ENCODE results near the gene EXOC4.
"Not testable (repeated sequence)": the region's sequence is repeated elsewhere in the genome, so short reads cannot be mapped to it uniquely, and the experiment has no call there.

Gene EXOC4

GRCh38 chr7:133275008-133275407 is 22.1 kb downstream of the EXOC4 start:
- TF ChIP-seq CTCF (IDR thresholded peaks at IDR 0.05; ENCODE audit: insufficient read depth, low read depth, low read length, missing control alignments), result peak; percentile 12
- H3K4me3 ChIP-seq (ENCODE audit: low read length), result no peak overlapping the region
- peak; percentile 24 for DNase-seq (ENCODE audit: low read depth)

GRCh38 chr7:133275446-133276095 is 22.7 kb downstream of the EXOC4 start:
- H3K4me3 ChIP-seq (ENCODE audit: low read length), result no peak overlapping the region
- TF ChIP-seq CTCF (IDR thresholded peaks at IDR 0.05; ENCODE audit: insufficient read depth, low read depth, low read length, missing control alignments), result no peak
- DNase-seq (ENCODE audit: low read depth), result no peak

DNA sequence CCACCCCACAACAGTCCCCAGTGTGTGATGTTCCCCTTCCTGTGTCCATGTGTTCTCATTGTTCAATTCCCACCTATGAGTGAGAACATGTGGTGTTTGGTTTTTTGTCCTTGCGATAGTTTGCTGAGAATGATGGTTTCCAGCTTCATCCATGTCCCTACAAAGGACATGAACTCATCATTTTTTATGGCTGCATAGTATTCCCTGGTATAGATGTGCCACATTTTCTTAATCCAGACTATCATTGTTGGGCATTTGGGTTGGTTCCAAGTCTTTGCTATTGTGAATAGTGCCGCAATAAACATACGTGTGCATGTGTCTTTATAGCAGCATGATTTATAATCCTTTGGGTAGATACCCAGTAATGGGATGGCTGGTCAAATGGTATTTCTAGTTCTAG is 26.1 kb downstream of the EXOC4 start:
- H3K4me3 ChIP-seq (ENCODE audit: low read length); DNase-seq (ENCODE audit: low read depth): not testable (repeated sequence)

DNA sequence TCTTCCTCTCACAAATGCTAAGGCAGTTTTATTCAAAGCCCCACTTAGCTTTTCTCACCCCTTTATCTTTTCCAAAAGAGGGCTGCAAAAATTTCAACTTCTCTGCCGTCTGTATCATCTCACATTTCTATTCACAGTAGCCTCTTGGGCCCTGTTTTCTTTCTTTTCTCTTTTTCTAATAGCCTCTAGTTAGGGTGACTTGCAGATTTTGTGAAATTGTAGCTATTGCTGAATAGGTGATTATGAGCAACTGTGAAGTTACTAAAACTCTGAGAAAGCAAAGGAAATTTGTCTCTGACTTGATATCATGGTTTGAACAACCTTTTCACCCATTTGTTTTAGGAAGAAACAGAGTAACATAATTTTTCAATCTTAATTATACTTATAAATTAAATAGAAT is 29.2 kb downstream of the EXOC4 start:
- no peak overlapping the region for H3K4me3 ChIP-seq (ENCODE audit: low read length)
- TF ChIP-seq CTCF (IDR thresholded peaks at IDR 0.05; ENCODE audit: insufficient read depth, low read depth, low read length, missing control alignments), result no peak
- no peak for DNase-seq (ENCODE audit: low read depth)

DNA sequence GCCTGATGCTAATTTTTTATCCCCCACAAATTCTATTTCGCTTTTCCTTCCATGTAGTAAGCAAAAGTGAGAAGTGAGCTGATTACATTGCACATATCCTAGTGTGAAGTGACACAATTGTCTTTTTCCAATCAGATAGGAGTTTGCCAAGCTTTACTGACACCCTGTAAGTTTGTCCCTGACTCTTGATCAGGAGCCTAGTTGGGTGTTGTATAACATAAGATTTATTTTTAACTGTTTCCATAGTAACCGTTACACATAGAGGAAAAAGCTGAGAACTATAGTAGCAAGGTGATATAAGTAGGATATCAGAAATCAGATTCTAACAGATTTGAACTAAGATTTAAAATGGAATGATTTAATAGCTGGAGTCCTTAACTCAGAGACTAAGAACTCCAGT is 31.2 kb downstream of the EXOC4 start:
- TF ChIP-seq CTCF (IDR thresholded peaks at IDR 0.05; ENCODE audit: insufficient read depth, low read depth, low read length, missing control alignments), result no peak
- no peak for DNase-seq (ENCODE audit: low read depth)
- H3K4me3 ChIP-seq (ENCODE audit: low read length), result no peak overlapping the region

DNA sequence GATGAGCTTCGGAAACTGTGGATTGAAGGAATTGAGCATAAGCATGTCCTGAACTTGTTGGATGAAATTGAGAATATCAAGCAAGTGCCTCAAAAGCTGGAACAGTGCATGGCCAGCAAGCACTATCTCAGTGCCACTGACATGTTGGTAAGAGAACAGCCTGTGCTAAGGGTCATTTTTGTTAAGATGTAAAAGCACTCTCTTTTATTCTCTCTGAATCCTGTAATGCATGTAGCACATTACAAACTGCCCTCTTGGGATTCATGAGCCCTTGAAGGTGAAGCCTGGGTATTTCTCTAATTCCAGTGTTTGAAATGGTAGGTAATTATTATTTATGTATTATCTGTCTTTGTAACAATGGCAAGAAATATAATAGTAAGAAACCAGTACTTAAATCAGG is 36.1 kb downstream of the EXOC4 start:
- DNase-seq (ENCODE audit: low read depth), result no peak
- H3K4me3 ChIP-seq (ENCODE audit: low read length), result no peak overlapping the region
- no peak for TF ChIP-seq CTCF (IDR thresholded peaks at IDR 0.05; ENCODE audit: insufficient read depth, low read depth, low read length, missing control alignments)

- DNase-seq (ENCODE audit: low read depth), result peak; percentile 7
- H3K4me3 ChIP-seq (ENCODE audit: low read length), result no peak overlapping the region
- TF ChIP-seq CTCF (IDR thresholded peaks at IDR 0.05; ENCODE audit: insufficient read depth, low read depth, low read length, missing control alignments), result no peak
Measured at GRCh38 chr7:133290041-133290440, 37.2 kb downstream of the EXOC4 start.
